H1 (cell line): ENCODE measurements around the gene STXBP6. TPM values are rescaled to one million over a fixed set of nuclear protein-coding genes. Genes with fewer than 3 reads are reported as not detected.

Experiments
- CHD1 ChIP-seq: IDR thresholded peaks from 2 replicates; pipeline ENCODE4 v1.6.1; 2012; ENCODE audit warnings: low read depth, low read length, improper control_type of control experiment
- CHD7 ChIP-seq: fragments of 300-600 bp; sonication (generic); IDR thresholded peaks from 2 replicates; pipeline ENCODE4 v1.7.1; 2012; ENCODE audit warnings: low read length, moderate library complexity, mild to moderate bottlenecking, inconsistent platforms; ENCODE audit not compliant: insufficient replicate concordance
- FOSL1 ChIP-seq: IDR thresholded peaks from 2 replicates; pipeline ENCODE4 v1.6.1; 2011; ENCODE audit warnings: mild to moderate bottlenecking, low read depth, low read length, moderate library complexity; ENCODE audit not compliant: insufficient read depth
- GTF2F1 ChIP-seq: IDR thresholded peaks from 2 replicates; pipeline ENCODE4 v1.6.1; 2012; ENCODE audit warnings: low read depth, low read length, improper control_type of control experiment, borderline replicate concordance
- JUND ChIP-seq: IDR thresholded peaks from 2 replicates; pipeline ENCODE4 v1.6.1; 2011; ENCODE audit warnings: mild to moderate bottlenecking, improper control_type of control experiment, low read length
- RNF2 ChIP-seq: fragments of 200-900, 300-1000 bp; sonication (generic); IDR thresholded peaks from 2 replicates; pipeline ENCODE4 v1.7.1; 2016; ENCODE audit warnings: borderline replicate concordance, low read depth, mild to moderate bottlenecking, antibody characterized with exemption, low read length; ENCODE audit not compliant: poor library complexity, severe bottlenecking; ENCODE audit errors: missing control alignments
- SP2 ChIP-seq: IDR thresholded peaks from 2 replicates; pipeline ENCODE4 v1.6.1; 2012; ENCODE audit warnings: mild to moderate bottlenecking, low read length, inconsistent platforms
- polyA plus RNA-seq, 7 experiments: library from polyadenylated mRNA; depleted of rRNA in 3 of 7; stranded (reverse) in 5 of 7; unstranded in 2 of 7; fragments of >200 nt in 5 of 7; fragments of 200-250 nt in 2 of 7; gene quantifications; 1 replicate in 5 of 7; 2 replicates in 1 of 7; 4 replicates in 1 of 7; pipeline versions ENCODE4 v1.2.1 to v1.2.3, GENCODE V29; 2011 to 2013; ENCODE audit warnings: missing spikeins in 2 of 7, mixed read lengths in 2 of 7
- total RNA-seq: library from RNA; stranded (reverse); fragmentation: NEBNext Ultra II Directional; extraction: Animal tissue kit (Norgen Biotek cat#: 25700); gene quantifications from 2 replicates; pipeline ENCODE4 v1.2.1, GENCODE V29; 2021

STXBP6 gene
- total and polyA plus RNA-seq, 2 of the 8 experiments (the other 6 are each of a cell fraction or from before 2014, with no cell fraction given), result 9.4 to 18.1 TPM

- no peak for TF ChIP-seq FOSL1
- TF ChIP-seq RNF2, result no peak
- no peak for TF ChIP-seq GTF2F1
- no peak for TF ChIP-seq SP2
- TF ChIP-seq JUND, result no peak
- TF ChIP-seq CHD7, result no peak
- TF ChIP-seq CHD1, result no peak
- TF ChIP-seq, all 59 proteins: peak for 0
These were observed 121.5 kb downstream of the STXBP6 start (continued) for GRCh38 chr14:24928386-24928900.
